HG03439 (cell line): Measurements from ENCODE around the gene FAM114A1.
A peak's percentile ranks its signal among the peaks of the same experiment; 100 is the strongest.
"Not testable (repeated sequence)": the region's sequence is repeated elsewhere in the genome, so short reads cannot be mapped to it uniquely, and the experiment has no call there.

Source experiments
- ATAC-seq: cut with Tn5 transposase; IDR thresholded peaks from one replicate; pipeline ENCODE4 v1.9.1; 2021; ENCODE audit warnings: mild to moderate bottlenecking, moderate library complexity; ENCODE audit not compliant: unreplicated experiment

FAM114A1 gene

GRCh38 chr4:38928974-38929373, 61.4 kb downstream of the FAM114A1 start:
- ATAC-seq: no peak

GRCh38 chr4:38930204-38930603, 62.6 kb downstream of the FAM114A1 start:
- ATAC-seq: no peak

DNA sequence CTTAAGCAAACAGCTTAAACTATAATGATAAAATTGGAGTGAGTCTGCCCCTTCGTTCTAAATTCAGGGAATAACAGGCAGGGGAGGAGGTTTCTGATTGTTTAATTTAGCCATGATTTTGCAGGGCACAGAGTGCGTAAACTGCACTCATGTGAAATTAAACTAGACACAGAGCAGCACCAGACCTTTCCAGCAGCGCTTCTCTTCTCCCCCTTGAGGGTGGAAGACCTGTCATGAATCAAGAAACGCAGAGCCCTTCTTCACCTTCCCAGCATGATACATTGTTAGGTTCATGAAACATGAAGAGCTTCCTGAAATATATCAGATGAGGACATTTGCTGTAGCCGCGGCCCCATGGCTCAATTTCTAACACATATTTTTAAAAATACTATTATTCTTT, 63.1 kb downstream of the FAM114A1 start:
- no peak for ATAC-seq

DNA sequence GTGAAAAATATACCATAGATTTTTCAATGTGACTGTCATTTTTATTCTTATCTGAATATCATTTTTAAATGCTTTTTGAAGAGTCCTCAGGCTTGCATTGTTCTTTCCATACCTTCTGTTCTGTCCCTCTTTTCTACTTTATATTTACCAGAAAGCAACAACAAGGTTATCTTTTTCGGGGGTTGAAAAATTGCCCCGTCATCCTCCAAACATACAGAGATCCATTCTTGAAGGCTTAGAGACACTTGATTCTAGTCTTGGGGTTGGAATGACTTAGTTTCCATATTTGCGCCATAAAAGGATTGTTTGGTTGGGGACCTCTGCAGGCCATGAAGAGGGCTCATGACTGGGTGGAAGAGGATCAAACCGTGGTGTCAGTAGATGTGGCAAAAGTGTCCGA, 63.5 kb downstream of the FAM114A1 start:
- ATAC-seq: no peak

DNA sequence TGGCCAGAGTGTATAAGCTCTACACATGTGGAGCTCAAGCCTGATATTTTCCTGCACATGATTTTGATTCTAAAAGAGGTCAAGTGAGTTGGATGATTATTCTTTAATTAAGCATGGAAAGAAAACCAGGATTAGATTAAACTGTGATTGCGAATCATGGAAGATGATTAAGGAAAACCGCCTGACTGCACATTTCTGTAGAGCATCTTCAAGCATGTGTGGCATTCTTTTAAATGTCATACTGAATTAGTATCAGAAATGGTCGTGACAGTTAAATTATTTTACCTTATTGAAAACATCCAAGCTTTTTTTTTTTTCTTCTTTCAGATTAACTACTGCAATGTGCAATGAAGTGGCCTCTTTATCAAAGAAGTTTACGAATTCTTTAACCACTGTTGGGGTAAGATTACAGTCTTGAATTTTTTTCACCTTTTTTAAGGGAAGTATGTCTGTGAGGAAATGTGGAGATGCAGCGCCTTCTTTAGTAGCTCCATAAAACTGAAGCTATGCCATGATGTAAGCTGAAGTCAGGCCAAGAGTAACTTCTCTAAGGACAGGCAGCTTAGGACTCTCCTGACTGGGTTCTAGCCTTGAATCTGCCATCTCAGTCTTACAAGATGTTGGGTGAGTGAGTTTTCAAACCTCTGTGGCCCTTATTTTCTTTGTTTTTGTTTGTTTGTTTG, 67.9 kb downstream of the FAM114A1 start:
- no peak for ATAC-seq

GRCh38 chr4:38939165-38939564, 71.6 kb downstream of the FAM114A1 start:
- ATAC-seq: peak; percentile 75

DNA sequence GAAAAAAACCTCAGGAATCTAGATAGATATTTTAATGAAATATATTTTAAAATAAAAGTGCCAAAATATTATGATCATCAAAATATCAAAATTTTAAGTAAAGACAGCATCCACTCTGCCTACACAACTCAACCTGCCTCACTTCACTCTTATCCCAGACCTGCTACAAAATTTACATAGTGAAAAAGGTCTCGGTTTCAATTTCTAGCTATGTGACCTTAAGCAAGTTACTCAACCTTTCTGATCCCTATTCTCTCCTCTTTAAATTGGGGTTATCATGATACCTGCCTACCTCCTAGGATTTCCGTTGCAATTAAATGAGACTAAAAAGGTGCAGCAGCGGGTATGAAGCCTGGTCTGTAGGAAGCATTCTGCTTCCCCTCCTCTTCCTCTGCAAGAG, 72.9 kb downstream of the FAM114A1 start:
- no peak for ATAC-seq

- not testable (repeated sequence) for ATAC-seq
Observed at GRCh38 chr4:38941906-38942305, 74.3 kb downstream of the FAM114A1 start.

DNA sequence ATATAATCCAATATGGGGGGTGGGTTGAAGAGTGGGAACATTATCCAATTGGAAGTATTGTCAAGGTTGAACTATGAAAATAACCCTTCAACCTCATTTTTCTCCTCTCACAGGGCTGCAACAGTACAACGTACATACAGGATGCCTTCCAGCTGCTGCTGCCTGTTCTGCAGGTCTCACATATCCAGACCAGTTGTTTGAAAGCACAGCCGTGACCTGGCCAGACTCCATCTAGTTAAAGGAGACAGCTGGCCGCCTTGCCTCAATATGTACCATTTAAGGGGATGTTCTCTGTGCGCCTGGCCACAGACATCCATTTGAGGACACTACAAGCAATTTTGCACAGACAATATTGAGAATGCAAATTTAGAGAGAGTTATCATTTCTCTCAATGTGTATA, 75.7 kb downstream of the FAM114A1 start:
- ATAC-seq: no peak

DNA sequence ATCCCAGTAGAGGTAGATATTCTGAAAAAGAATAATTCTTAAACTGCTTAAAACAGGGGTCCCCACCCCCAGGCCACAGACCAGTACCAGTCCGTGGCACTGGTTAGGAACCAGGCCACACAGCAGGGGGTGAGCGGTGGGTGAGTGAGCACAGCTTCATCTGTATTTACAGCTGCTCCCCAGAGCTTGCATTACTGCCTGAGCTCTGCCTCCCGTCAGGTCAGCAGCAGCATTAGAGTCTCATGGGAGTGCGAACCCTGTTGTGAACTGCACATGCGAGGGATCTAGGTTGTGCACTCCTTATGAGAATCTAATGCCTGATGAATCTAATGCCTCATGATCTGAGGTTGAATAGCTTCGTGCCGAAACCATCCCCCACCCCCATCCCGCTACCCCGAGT, 76.8 kb downstream of the FAM114A1 start:
- no peak for ATAC-seq

GRCh38 chr4:38946919-38947318, 79.3 kb downstream of the FAM114A1 start:
- no peak for ATAC-seq

DNA sequence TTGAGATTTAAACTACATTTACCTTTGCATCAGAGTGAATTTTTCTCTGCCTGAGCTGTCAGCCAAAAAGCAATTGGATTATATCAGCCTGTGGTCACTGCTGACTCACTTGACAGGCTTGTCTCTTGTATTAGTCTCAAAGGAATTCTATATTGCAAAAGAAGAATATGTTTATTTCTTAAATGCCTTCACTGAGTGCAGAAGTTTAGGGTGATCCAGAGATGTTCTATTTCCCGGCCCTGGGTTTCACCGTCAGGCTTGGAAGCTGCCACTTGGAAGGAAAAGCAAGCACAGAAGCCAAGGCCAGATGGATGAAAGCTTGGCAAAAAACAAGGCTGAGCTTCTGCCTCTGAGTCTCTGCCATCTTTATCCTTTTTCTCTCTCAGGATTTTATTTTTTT, 80.9 kb downstream of the FAM114A1 start:
- no peak for ATAC-seq

DNA sequence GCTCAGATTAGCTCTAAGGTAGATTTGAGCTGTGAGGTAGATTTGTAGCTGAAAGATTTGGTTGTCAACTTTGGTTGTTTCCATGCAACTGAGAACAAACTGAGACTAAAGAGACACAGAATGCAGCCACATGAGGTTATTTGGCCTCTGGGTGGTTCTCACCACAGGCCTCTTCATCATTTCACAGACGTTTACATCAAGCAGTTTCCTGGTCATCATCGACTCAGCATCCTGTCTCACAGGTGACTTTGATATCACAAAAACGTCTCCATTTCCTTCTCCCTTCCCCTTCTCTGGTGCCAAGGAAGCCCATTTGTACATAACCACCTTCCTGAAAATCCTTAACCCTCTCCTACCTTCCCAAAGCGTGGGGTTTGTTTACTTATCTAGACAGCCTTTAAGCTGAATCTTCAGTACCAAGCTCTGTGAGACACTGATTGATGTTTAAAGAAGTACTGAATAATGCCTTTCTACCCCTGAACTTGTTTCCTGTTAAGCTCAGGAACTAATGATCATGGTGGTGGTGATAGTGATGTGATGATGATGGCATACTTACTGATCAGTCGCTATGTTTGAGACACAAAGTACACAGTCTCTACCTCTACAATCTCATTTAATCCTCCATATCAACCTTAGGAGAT, 81.9 kb downstream of the FAM114A1 start:
- no peak for ATAC-seq

DNA sequence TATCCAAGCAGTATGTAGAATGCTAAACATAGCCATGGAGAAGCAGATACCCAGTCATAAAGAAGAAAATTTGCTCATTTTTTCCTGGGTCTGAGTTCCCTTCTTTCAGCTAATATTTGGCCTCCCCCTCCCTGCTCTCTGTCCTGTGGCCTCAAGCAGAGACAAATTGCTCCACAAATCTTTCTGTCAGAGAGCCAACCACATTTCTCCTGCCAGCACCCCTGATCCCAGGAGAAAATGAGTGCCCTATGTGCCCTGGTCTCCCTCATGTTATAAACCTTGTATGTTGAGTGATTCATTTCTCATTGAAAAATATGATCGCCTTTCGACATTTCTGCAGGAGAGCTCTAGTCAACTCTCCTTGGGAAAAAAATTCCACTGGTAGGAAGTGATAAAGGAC, 82.6 kb downstream of the FAM114A1 start:
- no peak for ATAC-seq

- no peak for ATAC-seq
Observed at GRCh38 chr4:38950734-38951133, 83.1 kb downstream of the FAM114A1 start.

DNA sequence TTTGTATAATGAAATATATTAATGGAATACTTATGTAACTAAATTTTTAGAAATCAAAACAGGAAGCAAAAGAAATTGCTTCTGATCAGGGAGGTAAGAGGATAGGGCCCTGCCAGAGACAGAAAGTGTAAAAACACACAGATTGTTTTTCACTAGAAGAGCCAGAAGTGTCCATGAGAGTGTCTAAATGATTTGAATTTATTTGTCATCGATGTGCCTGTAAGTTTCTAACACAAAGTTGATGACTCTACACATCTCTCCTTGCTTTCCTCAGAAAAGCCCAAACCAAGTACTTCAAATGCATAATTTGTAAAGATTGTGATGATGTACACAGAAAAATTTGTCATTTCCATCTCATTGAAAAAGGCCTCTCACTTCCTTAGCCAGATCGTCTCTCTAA, 84.0 kb downstream of the FAM114A1 start:
- ATAC-seq: no peak

DNA sequence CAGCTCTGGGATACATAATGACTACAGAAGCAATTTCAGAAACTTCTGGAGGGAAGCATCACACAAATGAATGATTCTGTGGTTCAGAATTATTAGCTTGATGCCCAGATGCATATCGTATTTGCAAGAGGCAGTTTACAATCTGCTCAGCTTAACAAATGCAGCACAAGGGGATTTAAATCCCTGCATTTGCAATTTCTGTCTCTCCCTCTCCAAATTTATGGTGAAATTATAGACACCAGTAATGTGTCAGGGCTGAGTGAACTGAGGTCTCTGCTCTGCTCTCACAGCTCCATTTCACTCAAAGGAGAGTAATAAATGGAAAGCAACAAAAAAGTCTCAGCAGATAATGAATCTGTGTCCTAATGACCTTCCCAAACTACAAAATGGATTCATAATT, 84.4 kb downstream of the FAM114A1 start:
- ATAC-seq: no peak

GRCh38 chr4:38954727-38955126, 87.1 kb downstream of the FAM114A1 start:
- ATAC-seq: no peak

GRCh38 chr4:38955957-38956356, 88.4 kb downstream of the FAM114A1 start:
- ATAC-seq: no peak

DNA sequence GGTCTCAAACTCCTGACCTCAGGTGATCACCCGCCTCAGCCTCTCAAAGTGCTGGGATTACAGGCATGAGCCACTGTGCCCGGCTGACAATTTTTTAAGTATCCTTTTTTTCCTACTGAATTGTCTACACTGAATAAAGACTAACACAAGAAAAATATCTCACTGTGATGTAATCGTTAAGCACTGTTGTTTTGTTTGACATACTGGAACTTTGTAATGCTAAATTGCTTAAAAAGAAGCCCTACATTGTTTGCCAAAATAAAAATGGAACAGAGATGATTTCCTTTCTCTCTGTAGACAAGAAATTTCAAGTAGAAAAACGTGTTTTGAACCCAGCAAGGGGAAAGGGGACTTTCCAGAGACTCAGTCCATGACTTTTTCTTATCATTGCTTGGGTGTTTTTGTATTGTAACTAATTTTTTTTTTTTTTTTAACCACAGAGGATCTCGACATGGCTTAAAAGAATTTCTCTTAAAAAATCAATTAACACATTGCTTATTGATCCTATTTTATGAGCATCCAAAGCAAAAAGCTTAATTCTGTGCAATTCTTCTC, 89.7 kb downstream of the FAM114A1 start:
- no peak for ATAC-seq

GRCh38 chr4:38957893-38958292, 90.3 kb downstream of the FAM114A1 start:
- ATAC-seq: no peak

GRCh38 chr4:38958453-38959190, 91.0 kb downstream of the FAM114A1 start:
- no peak for ATAC-seq
